Urinary bladder (tissue), 4 donors: Measurements from ENCODE around the gene FRMD4A. TPM values are rescaled to one million over a fixed set of nuclear protein-coding genes. Genes with fewer than 3 reads are reported as not detected.
"Not testable (repeated sequence)": the region's sequence is repeated elsewhere in the genome, so short reads cannot be mapped to it uniquely, and the experiment has no call there.

Experiments
- DNase-seq: peaks from one replicate; pipeline ENCODE4 v3.0.0-alpha.2; 2015; ENCODE audit errors: extremely low spot score
- H3K27ac ChIP-seq: one replicate; pipeline ENCODE4 v1.5.1; 2013; ENCODE audit warnings: low read depth, mild to moderate bottlenecking, moderate library complexity
- H3K36me3 ChIP-seq: one replicate; pipeline ENCODE4 v1.6.1; 2013; ENCODE audit warnings: mild to moderate bottlenecking, moderate library complexity; ENCODE audit not compliant: insufficient read depth
- H3K4me1 ChIP-seq: one replicate; pipeline ENCODE4 v1.6.1; 2013; ENCODE audit warnings: mild to moderate bottlenecking, moderate library complexity; ENCODE audit not compliant: insufficient read depth
- H3K4me3 ChIP-seq: one replicate; pipeline ENCODE4 v1.5.1; 2013; ENCODE audit warnings: low read depth, low read length
- WGBS: extraction: QIAGEN DNeasy Blood & Tissue Kit; methylation state at CpG from one replicate; pipeline ENCODE4 v1.1.7; 2013; 5-methylcytosine and 5-hydroxymethylcytosine counted together
- polyA plus RNA-seq: library from polyadenylated mRNA; stranded (reverse); fragments of 200-250 nt; gene quantifications from one replicate; pipeline ENCODE4 v1.2.3, GENCODE V29; 2013
- total RNA-seq: library from RNA; depleted of rRNA; stranded (reverse); fragments of >200 nt; gene quantifications from one replicate; pipeline ENCODE4 v1.2.3, GENCODE V29; 2014
- donor health status: healthy with polysubstance abuse.
- donor health status: healthy.

Gene FRMD4A
- total and polyA plus RNA-seq, 2 donors: 15.1 to 32.9 TPM

- DNase-seq: no peak
- H3K27ac ChIP-seq: no peak overlapping the region
- H3K36me3 ChIP-seq: no peaks in the 10 kb centered on the region
- no peaks in the 10 kb centered on the region for H3K4me1 ChIP-seq
- H3K4me3 ChIP-seq: no peak overlapping the region
- 57% methylated on average over 7 of the region's 7 CpGs for WGBS
These were observed 243.2 kb downstream of the FRMD4A start for GRCh38 chr10:14087566-14087965.

- Histone ChIP-seq H3K4me1 (no peaks in the 10 kb centered on the region), H3K27ac (no peak overlapping the region), H3K4me3 (no peak overlapping the region), H3K36me3 (no peaks in the 10 kb centered on the region)
- DNase-seq: no peak
- WGBS: 69% methylated on average over 3 of the region's 3 CpGs
These were observed 244.1 kb downstream of the FRMD4A start for GRCh38 chr10:14086596-14086995.

DNA sequence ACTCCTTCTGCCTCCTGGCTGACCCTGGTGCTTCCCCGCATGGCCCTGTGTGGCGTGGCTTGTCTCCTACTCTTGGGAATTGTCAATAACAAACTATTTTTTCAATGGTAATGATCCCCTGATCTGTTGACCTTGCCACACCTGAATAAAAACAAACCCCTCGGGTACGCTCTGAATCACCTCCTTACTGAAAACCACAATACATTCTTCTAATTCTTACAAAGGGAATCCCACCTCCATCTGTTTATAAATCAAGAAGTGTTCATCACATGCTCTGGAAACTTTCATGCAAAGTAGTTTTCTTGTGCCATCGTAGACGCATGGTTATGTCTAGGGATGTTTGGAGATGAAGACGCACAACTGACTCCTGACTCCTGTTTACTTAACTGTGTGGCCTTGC, 245.8 kb downstream of the FRMD4A start:
- DNase-seq: no peak
- no peak overlapping the region for H3K27ac ChIP-seq
- 91% methylated on average over 7 of the region's 7 CpGs for WGBS
- no peaks in the 10 kb centered on the region for H3K4me1 ChIP-seq
- H3K4me3 ChIP-seq: no peak overlapping the region
- no peaks in the 10 kb centered on the region for H3K36me3 ChIP-seq

DNA sequence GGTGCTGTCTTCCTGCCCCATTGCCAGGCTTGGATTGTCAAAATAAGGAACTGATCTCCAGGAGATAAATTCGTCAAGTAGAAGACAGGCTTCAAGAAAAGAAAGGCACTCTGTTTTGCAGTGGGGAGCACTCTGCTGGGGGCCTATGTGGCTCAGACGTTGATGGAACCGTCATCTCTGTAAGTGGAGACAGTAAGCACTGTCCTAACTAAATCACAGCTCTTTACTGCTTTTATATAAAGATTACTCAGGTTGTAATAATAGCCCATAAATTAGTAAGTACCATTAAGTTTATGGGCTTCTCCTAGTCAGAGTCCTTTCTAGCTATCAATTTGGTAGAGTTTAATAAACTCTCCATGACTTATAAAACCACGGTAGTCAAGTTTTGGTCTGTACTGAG, 249.9 kb downstream of the FRMD4A start:
- Histone ChIP-seq H3K27ac (no peak overlapping the region), H3K4me1 (no peaks in the 10 kb centered on the region), H3K36me3 (no peaks in the 10 kb centered on the region), H3K4me3 (no peak overlapping the region)
- WGBS: 62% methylated on average over 4 of the region's 4 CpGs
- DNase-seq: no peak

- no peak for DNase-seq
- 77% methylated on average over 3 of the region's 3 CpGs for WGBS
- Histone ChIP-seq H3K36me3 (no peaks in the 10 kb centered on the region), H3K4me3 (no peak overlapping the region), H3K4me1 (no peaks in the 10 kb centered on the region), H3K27ac (no peak overlapping the region)
These were observed 253.3 kb downstream of the FRMD4A start for GRCh38 chr10:14077430-14077829.

DNA sequence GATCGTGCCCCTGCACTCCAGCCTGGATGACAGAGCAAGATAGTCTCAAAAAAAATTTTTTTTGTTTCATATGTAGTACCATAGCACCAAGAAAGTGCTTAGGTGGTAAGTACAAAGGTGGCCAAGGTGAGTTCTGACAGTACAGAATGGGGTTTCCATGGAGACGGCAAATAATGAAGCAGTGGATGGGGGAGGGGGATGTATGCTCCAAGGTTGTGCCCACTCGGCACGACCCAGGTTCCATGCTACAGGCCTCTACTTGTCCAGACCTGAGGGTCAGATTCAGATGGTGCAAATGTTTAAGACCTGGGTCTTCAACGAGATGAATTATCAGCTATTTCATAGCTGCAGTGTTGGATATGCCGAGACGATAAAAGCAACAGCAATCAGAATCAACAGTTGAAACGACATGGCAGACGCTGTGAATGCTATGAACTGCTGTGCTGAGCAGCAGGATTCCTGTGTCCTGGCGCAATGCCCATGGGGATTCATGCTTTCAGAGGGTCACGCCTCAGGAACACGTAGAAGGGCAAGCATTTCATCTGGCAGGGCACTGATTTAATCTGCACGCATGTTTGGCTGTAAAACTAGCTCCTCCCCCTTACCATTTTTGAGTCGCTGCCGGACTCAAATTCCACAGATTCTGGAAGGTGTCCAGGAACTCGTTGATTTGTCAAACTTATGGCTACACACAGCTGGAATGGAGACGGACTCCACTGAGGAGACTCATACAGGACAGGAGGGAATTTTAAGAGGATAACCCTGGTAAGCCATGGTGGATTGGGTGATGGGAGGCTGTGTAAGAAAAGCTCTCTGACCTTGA, 256.5 kb downstream of the FRMD4A start:
- H3K27ac ChIP-seq: no peak overlapping the region
- 27% methylated on average over 17 of the region's 17 CpGs for WGBS
- DNase-seq: peak; percentile 90
- H3K4me3 ChIP-seq: peak overlapping the region; percentile 14
- no peaks in the 10 kb centered on the region for H3K4me1 ChIP-seq
- no peaks in the 10 kb centered on the region for H3K36me3 ChIP-seq

GRCh38 chr10:14072541-14072940, 258.2 kb downstream of the FRMD4A start:
- whole genome bisulfite sequencing: 47% methylated on average over 3 of the region's 3 CpGs
- Histone ChIP-seq H3K36me3 (no peaks in the 10 kb centered on the region), H3K4me3 (no peak overlapping the region), H3K4me1 (no peaks in the 10 kb centered on the region), H3K27ac (no peak overlapping the region)
- no peak for DNase-seq

- Histone ChIP-seq H3K4me3 (no peak overlapping the region), H3K36me3 (no peaks in the 10 kb centered on the region), H3K27ac (no peak overlapping the region), H3K4me1 (no peaks in the 10 kb centered on the region)
- WGBS: 77% methylated on average over 4 of the region's 4 CpGs
- no peak for DNase-seq
These were observed 258.8 kb downstream of the FRMD4A start for GRCh38 chr10:14071956-14072355.

DNA sequence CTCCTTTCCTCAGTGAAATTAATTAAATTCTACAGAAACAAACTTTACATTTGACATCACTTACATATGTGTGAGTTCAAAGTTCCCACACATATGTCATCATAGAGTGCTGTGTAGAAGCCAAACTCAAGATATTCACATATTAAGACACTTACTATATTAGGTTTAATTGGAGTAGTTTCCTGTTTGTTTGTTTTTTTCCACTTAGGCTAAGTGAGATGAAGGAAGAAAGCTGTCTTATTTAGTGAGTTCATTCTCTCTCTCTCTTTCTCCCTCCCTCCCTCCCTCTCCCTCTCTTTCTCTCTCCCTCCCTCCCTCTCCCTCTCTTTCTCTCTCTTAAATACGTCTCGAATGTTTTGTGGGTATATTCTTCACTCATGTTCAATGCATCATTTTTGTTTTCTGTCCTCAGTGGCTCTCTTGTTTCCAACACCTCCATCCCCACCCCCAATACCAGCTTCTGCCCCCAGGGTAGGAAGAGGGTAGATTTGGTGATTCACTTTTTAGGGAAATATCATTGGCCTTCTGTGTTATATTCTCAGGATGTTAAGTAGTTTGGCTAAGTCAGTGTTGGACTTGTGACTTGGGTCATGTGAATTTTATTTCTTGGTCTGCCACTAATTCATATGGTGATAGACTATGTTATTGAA, 262.0 kb downstream of the FRMD4A start:
- Histone ChIP-seq H3K4me1 (no peaks in the 10 kb centered on the region), H3K4me3 (no peak overlapping the region), H3K36me3 (no peaks in the 10 kb centered on the region), H3K27ac (no peak overlapping the region)
- 93% methylated on average over 2 of the region's 2 CpGs for WGBS
- DNase-seq: no peak

GRCh38 chr10:14067638-14068037, 263.1 kb downstream of the FRMD4A start:
- not testable (repeated sequence) for DNase-seq, H3K27ac ChIP-seq, H3K36me3 ChIP-seq, H3K4me3 ChIP-seq, H3K4me1 ChIP-seq
- WGBS: 97% methylated on average over 5 of the region's 5 CpGs

- no peaks in the 10 kb centered on the region for H3K4me1 ChIP-seq
- no peak overlapping the region for H3K27ac ChIP-seq
- WGBS: 81% methylated on average over 2 of the region's 2 CpGs
- no peak overlapping the region for H3K4me3 ChIP-seq
- H3K36me3 ChIP-seq: no peaks in the 10 kb centered on the region
- no peak for DNase-seq
These were observed 264.6 kb downstream of the FRMD4A start for GRCh38 chr10:14066106-14066505.

DNA sequence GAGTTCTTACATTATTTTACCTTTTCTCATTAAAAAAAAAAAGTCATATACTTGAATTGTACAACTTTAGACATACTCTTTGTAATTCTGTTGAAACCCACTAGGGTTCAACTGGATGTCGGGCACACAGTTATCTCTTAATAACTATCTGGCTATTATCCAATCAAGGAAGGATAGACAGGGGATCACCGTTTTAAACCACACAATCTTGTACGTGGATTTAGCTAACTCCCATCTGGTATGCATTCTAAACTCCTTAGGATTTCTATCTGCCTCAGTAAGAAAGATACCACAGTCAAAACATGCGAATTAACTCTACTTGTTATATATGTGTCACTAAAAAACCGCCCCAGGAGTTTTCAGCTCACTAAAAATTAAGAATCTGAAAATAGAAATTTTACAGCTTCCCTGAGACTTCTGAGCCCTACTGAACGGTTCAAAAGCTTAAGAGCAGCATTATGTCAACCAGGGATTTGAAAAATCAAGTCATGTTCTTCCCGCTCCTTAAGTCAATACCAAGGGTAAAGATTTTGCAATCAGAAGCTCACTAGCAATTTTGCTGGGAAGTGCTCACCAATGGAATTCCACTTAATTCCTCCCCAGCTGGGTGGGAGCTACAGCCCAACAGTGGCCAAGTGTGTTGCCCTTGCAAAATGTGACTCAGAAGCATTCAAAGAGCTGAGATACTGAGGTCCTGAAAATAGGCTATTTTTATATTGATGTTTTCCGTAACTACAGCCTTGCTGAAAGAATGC, 267.0 kb downstream of the FRMD4A start:
- H3K36me3 ChIP-seq: no peaks in the 10 kb centered on the region
- DNase-seq: no peak
- H3K4me1 ChIP-seq: no peaks in the 10 kb centered on the region
- no peak overlapping the region for H3K27ac ChIP-seq
- no peak overlapping the region for H3K4me3 ChIP-seq
- WGBS: 51% methylated on average over 8 of the region's 8 CpGs

DNA sequence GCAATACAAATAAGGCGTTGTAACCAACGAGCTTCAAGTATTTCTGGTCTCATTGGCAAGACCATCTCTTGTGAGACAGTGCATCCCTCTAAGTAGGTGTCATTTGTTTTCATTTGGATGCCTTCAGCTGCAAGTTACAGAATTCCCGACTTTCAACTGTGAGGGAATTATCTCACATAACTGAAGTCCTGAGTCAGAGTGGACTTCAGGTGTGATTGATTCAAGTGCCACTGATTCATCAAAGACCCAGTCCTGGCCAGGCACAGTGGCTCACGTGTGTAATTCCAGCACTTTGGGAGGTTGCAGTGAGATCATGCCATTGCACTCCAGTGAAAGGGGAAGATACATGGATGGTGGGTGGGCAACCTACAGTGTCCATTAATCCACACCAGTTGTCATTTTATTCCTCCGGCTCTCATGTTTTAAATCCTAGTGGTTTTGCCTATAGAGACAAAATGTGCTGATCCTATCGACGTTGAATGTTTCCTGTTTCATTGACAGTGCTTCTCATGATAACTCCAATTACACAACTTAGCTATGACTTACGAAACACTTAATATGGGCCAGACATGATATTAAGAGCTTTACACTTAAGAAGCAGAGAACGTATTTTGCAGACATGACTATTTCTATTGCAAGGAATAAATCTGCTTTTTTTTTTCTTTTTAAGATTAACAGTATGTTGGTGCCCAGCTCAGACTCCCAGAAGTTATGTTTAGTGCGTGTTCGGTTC, 268.0 kb downstream of the FRMD4A start:
- no peak overlapping the region for H3K27ac ChIP-seq
- H3K4me3 ChIP-seq: no peak overlapping the region
- 89% methylated on average over 11 of the region's 11 CpGs for WGBS
- H3K36me3 ChIP-seq: no peaks in the 10 kb centered on the region
- H3K4me1 ChIP-seq: no peaks in the 10 kb centered on the region
- DNase-seq: no peak
